Stimulated activated CD4-positive, alpha-beta T cell treated with anti-CD3 and anti-CD28 coated beads, Interleukin-4, amount 100 ng/mL, for 1 hour (primary cell): ENCODE results near the gene EGFLAM.

Source experiments
- DNase-seq: peaks from one replicate; pipeline ENCODE4 v3.0.0-alpha.2; 2020

The EGFLAM gene

GRCh38 chr5:38267372-38267771, 9.0 kb downstream of the EGFLAM start:
- DNase-seq: no peak

- DNase-seq: no peak
These were observed 15.3 kb downstream of the EGFLAM start for GRCh38 chr5:38273626-38274025.

- no peak for DNase-seq
These were observed 16.0 kb downstream of the EGFLAM start for GRCh38 chr5:38274370-38274769.

- no peak for DNase-seq
These were observed 26.0 kb downstream of the EGFLAM start for GRCh38 chr5:38284384-38284783.

GRCh38 chr5:38285226-38285625, 26.9 kb downstream of the EGFLAM start:
- no peak for DNase-seq

GRCh38 chr5:38286002-38286401, 27.6 kb downstream of the EGFLAM start:
- DNase-seq: no peak

- DNase-seq: no peak
These were observed 28.8 kb downstream of the EGFLAM start for GRCh38 chr5:38287124-38287523.

- no peak for DNase-seq
These were observed 31.1 kb downstream of the EGFLAM start for GRCh38 chr5:38289457-38289856.

GRCh38 chr5:38290028-38290653, 31.8 kb downstream of the EGFLAM start:
- no peak for DNase-seq

- no peak for DNase-seq
These were observed 33.0 kb downstream of the EGFLAM start for GRCh38 chr5:38291355-38291754.

GRCh38 chr5:38292228-38292627, 33.9 kb downstream of the EGFLAM start:
- no peak for DNase-seq

- DNase-seq: no peak
These were observed 37.4 kb downstream of the EGFLAM start for GRCh38 chr5:38295751-38296150.

GRCh38 chr5:38297830-38298608, 39.7 kb downstream of the EGFLAM start:
- DNase-seq: no peak

GRCh38 chr5:38299585-38299984, 41.2 kb downstream of the EGFLAM start:
- DNase-seq: no peak

- DNase-seq: no peak
These were observed 46.8 kb downstream of the EGFLAM start for GRCh38 chr5:38305148-38305547.

GRCh38 chr5:38307845-38308244, 49.5 kb downstream of the EGFLAM start:
- no peak for DNase-seq

- no peak for DNase-seq
These were observed 58.3 kb downstream of the EGFLAM start for GRCh38 chr5:38316544-38317224.

GRCh38 chr5:38317868-38318267, 59.5 kb downstream of the EGFLAM start:
- DNase-seq: no peak

GRCh38 chr5:38319491-38319890, 61.1 kb downstream of the EGFLAM start:
- no peak for DNase-seq

- DNase-seq: no peak
These were observed 63.6 kb downstream of the EGFLAM start for GRCh38 chr5:38321978-38322377.

- DNase-seq: no peak
These were observed 65.4 kb downstream of the EGFLAM start for GRCh38 chr5:38323645-38324295.

- DNase-seq: no peak
These were observed 70.9 kb downstream of the EGFLAM start for GRCh38 chr5:38329132-38329715.

GRCh38 chr5:38330207-38330606, 71.8 kb downstream of the EGFLAM start:
- no peak for DNase-seq
